Testis (tissue), 3 donors: ENCODE measurements around the gene C10orf105. TPM values are rescaled to one million over a fixed set of nuclear protein-coding genes. Genes with fewer than 3 reads are reported as not detected.

ENCODE experiments used
- DNase-seq: peaks from one replicate; pipeline ENCODE4 v3.0.0-alpha.2; 2019
- H3K27ac ChIP-seq, 2 donors: fragments of 200-600 bp; sonication (generic); one replicate each; pipeline ENCODE4 v1.5.1; 2019
- H3K27me3 ChIP-seq: fragments of 200-600 bp; sonication (generic); one replicate; pipeline ENCODE4 v1.5.1; 2019
- H3K36me3 ChIP-seq: fragments of 200-600 bp; sonication (generic); one replicate; pipeline ENCODE4 v1.5.1; 2017; ENCODE audit warnings: low read depth; ENCODE audit errors: missing control alignments
- H3K4me1 ChIP-seq: fragments of 200-600 bp; sonication (generic); one replicate; pipeline ENCODE4 v1.5.1; 2019
- H3K4me3 ChIP-seq, 2 donors: fragments of 200-600 bp; sonication (generic); one replicate each; pipeline ENCODE4 v1.5.1; 2017 to 2019
- H3K9me3 ChIP-seq: fragments of 200-600 bp; sonication (generic); one replicate; pipeline ENCODE4 v1.5.1; 2017
- CTCF ChIP-seq, 3 experiments: fragments of 450-650 bp in 2 of 3; fragments of 200-600 bp in 1 of 3; sonication (generic) in 1 of 3; IDR thresholded peaks; one replicate each; pipeline ENCODE4 v1.5.1; 2016 to 2019; ENCODE audit warnings: antibody characterized with exemption in 3 of 3, mild to moderate bottlenecking in 2 of 3, moderate library complexity in 1 of 3
- POLR2A ChIP-seq: fragments of 450-650 bp; IDR thresholded peaks from one replicate; pipeline ENCODE4 v1.6.1; 2017; ENCODE audit warnings: antibody characterized with exemption, mild to moderate bottlenecking, moderate library complexity
- WGBS, 2 donors: methylation state at CpG; one replicate each; pipeline ENCODE4 v1.1.5; 2018; 5-methylcytosine and 5-hydroxymethylcytosine counted together
- intact Hi-C: fragments of 100-400 bp; cut with DNase I; formaldehyde crosslinking; loops from one replicate; pipeline ENCODE4 v1.15.1; 2023; ENCODE audit warnings: low total_unique reads
- polyA plus RNA-seq: library from polyadenylated mRNA; stranded (reverse); fragments of 350-450 nt; fragmentation: Illumina TruSeq; extraction: RNeasy Lipid Tissue Mini Kit (QIAGEN cat#74804); gene quantifications from one replicate; pipeline ENCODE4 v1.2.3, GENCODE V29; 2014; ENCODE audit warnings: low read depth, low replicate concordance; ENCODE audit not compliant: insufficient read depth
- total RNA-seq, 2 donors: library from RNA; depleted of rRNA; stranded (reverse); fragments of >200 nt; gene quantifications; one replicate each; pipeline ENCODE4 v1.2.3, GENCODE V29; 2016

C10orf105 gene
- total and polyA plus RNA-seq, 3 donors from 2014 or later: 0.47 to 1.7 (median 0.87) TPM

GRCh38 chr10:71688256-71688655 is 31.3 kb downstream of the C10orf105 start:
- Histone ChIP-seq H3K27ac (no peak overlapping the region), H3K36me3 (no peaks in the 10 kb centered on the region), H3K4me3 (no peak overlapping the region), H3K4me1 (no peaks in the 10 kb centered on the region), H3K9me3 (no peaks in the 10 kb centered on the region), H3K27me3 (no peaks in the 10 kb centered on the region)
- 95 to 96% methylated on average over 3 of the region's 3 CpGs for WGBS, 2 donors
- TF ChIP-seq CTCF (IDR thresholded peaks at IDR 0.05): no peak
- no peak for TF ChIP-seq POLR2A
- intact Hi-C loops: no loop called here
- DNase-seq: no peak

- Histone ChIP-seq H3K4me3 (no peak overlapping the region), H3K27ac (no peak overlapping the region), H3K27me3 (no peaks in the 10 kb centered on the region), H3K36me3 (no peaks in the 10 kb centered on the region), H3K4me1 (no peaks in the 10 kb centered on the region), H3K9me3 (no peaks in the 10 kb centered on the region)
- DNase-seq: no peak
- TF ChIP-seq POLR2A (no peak), CTCF (IDR thresholded peaks at IDR 0.05) (no peak)
- WGBS, 2 donors: 80 to 89% methylated on average over 9 of the region's 9 CpGs
- intact Hi-C loops: no loop called here
Observed at GRCh38 chr10:71687480-71687879, 32.1 kb downstream of the C10orf105 start.

- H3K9me3 ChIP-seq: no peaks in the 10 kb centered on the region
- H3K4me1 ChIP-seq: no peaks in the 10 kb centered on the region
- no peak overlapping the region for H3K27ac ChIP-seq
- 79 to 80% methylated on average over 5 of the region's 5 CpGs for WGBS, 2 donors
- H3K27me3 ChIP-seq: no peaks in the 10 kb centered on the region
- TF ChIP-seq CTCF (IDR thresholded peaks at IDR 0.05) (no peak), POLR2A (no peak)
- H3K36me3 ChIP-seq: no peaks in the 10 kb centered on the region
- DNase-seq: no peak
- no peak overlapping the region for H3K4me3 ChIP-seq
- intact Hi-C loops: no loop called here
Observed at GRCh38 chr10:71687077-71687476, 32.5 kb downstream of the C10orf105 start.

GRCh38 chr10:71685554-71686232 is 33.9 kb downstream of the C10orf105 start:
- intact Hi-C loops: no loop called here
- Histone ChIP-seq H3K4me3 (no peak overlapping the region), H3K9me3 (no peaks in the 10 kb centered on the region), H3K27ac (no peak overlapping the region), H3K27me3 (no peaks in the 10 kb centered on the region), H3K4me1 (no peaks in the 10 kb centered on the region), H3K36me3 (no peaks in the 10 kb centered on the region)
- 89 to 97% methylated on average over 13 of the region's 13 CpGs for WGBS, 2 donors
- no peak for DNase-seq
- TF ChIP-seq CTCF (IDR thresholded peaks at IDR 0.05) (no peak), POLR2A (no peak)
